Caco-2 (cell line): ENCODE data around the gene FAM107B. TPM values are rescaled to one million over a fixed set of nuclear protein-coding genes. Genes with fewer than 3 reads are reported as not detected.

Source experiments
- BruUV-seq: library from RNA; stranded (reverse); fragments of 400-500 nt; replicated peaks from 2 replicates; lab custom pipeline; 2021; lab: Mats Ljungman, UMichigan
- CTCF ChIA-PET: fragments of 300-600 bp; sonication (Branson Sonifier 250); formaldehyde crosslinking; loops from one replicate; lab custom pipeline; 2022; ENCODE audit warnings: antibody characterized with exemption; lab: Charles Lee
- POLR2A ChIA-PET: fragments of 300-600 bp; sonication (Branson Sonifier 250); formaldehyde crosslinking; loops from one replicate; lab custom pipeline; 2022; ENCODE audit warnings: antibody characterized with exemption; lab: Charles Lee
- DNase-seq, 2 experiments: peaks; one replicate each; pipeline versions ENCODE4 v3.0.0 to v3.0.0-alpha.2; 2020 to 2022
- H3K27me3 ChIP-seq: replicated peaks from 2 replicates; pipeline ENCODE4 v1.6.0; 2011; ENCODE audit warnings: low read length; ENCODE audit not compliant: control insufficient read depth, insufficient read depth
- H3K36me3 ChIP-seq: 2 replicates; pipeline ENCODE4 v1.5.1; 2011; ENCODE audit warnings: low read length; ENCODE audit not compliant: control insufficient read depth, insufficient read depth
- H3K4me1 ChIP-seq: fragments of 250-450 bp; sonication (Bioruptor Pico); 2 replicates; pipeline ENCODE4 v1.5.1; 2020; ENCODE audit warnings: mild to moderate bottlenecking
- H3K4me3 ChIP-seq: 2 replicates; pipeline ENCODE4 v1.5.1; 2011; ENCODE audit warnings: low read depth, mild to moderate bottlenecking, control low read depth, low read length
- H3K9me3 ChIP-seq: fragments of 250-450 bp; sonication (Bioruptor Pico); 2 replicates; pipeline ENCODE4 v1.5.1; 2020; ENCODE audit warnings: mild to moderate bottlenecking, moderate library complexity
- H3K27ac Mint-ChIP-seq: one replicate; pipeline ENCODE4 v1.8.0; 2022; ENCODE audit warnings: mixed read lengths; ENCODE audit not compliant: unreplicated experiment
- H3K27me3 Mint-ChIP-seq: one replicate; pipeline ENCODE4 v1.8.0; 2022; ENCODE audit warnings: mixed read lengths; ENCODE audit not compliant: insufficient read depth, unreplicated experiment
- H3K36me3 Mint-ChIP-seq: one replicate; pipeline ENCODE4 v1.8.0; 2022; ENCODE audit warnings: mild to moderate bottlenecking, mixed read lengths; ENCODE audit not compliant: insufficient read depth, unreplicated experiment
- H3K4me1 Mint-ChIP-seq: one replicate; pipeline ENCODE4 v1.8.0; 2022; ENCODE audit warnings: low read depth, mixed read lengths; ENCODE audit not compliant: unreplicated experiment
- H3K4me3 Mint-ChIP-seq: one replicate; pipeline ENCODE4 v1.8.0; 2022; ENCODE audit warnings: mild to moderate bottlenecking, moderate library complexity, mixed read lengths; ENCODE audit not compliant: unreplicated experiment
- H3K9me3 Mint-ChIP-seq: one replicate; pipeline ENCODE4 v1.8.0; 2022; ENCODE audit warnings: mixed read lengths; ENCODE audit not compliant: unreplicated experiment
- CTCF ChIP-seq, 2 experiments: fragments of 200-600 bp in 1 of 2; IDR thresholded peaks; 1 replicate in 1 of 2; 2 replicates in 1 of 2; pipeline versions ENCODE4 v1.5.1 to v1.8.0; 2011 to 2022; ENCODE audit warnings: antibody characterized with exemption in 1 of 2, control low read depth in 1 of 2, inconsistent platforms in 1 of 2, low read depth in 1 of 2, low read length in 1 of 2, mild to moderate bottlenecking in 1 of 2, moderate library complexity in 1 of 2; ENCODE audit not compliant: insufficient read depth in 1 of 2, severe bottlenecking in 1 of 2, unreplicated experiment in 1 of 2
- intact Hi-C: fragments of 100-400 bp; cut with micrococcal nuclease; formaldehyde crosslinking; loops from one replicate; pipeline ENCODE4 v1.10.0; 2022; ENCODE audit not compliant: unreplicated experiment
- total RNA-seq: library from RNA; stranded (reverse); gene quantifications from 2 replicates; pipeline ENCODE4 v1.2.3, GENCODE V29; 2022

Gene FAM107B
- total RNA-seq, 1 experiment from 2014 or later: 206 TPM

DNA sequence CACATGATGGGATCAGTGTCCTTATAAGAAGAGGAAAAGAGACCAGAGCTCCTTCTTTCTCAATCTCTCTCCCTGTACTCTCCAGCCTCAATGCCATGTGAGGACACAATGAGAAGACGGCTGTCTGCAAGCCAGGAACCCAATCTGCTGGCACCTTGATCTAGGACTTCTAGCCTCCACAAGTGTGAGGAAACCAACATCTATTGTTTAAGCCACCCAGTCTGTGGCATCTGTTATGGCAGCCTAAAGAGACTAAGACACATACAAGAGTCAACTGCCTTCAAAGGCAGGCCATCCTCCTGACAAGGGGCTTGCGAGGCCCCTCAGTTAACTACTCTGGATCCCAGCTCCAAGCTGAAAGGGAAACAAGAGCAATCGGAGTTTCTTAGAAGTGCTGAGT lies 225.7 kb downstream of the FAM107B start:
- intact Hi-C loops: loop anchor here (5.0 kb wide), 1 partner anchor 362 kb away; no protein-coding TSS in a partner anchor
- peaks cover 5% of the 10 kb centered on the region; the same call in 1 of the 2 replicates for H3K36me3 ChIP-seq
- H3K27me3 ChIP-seq: no peaks in the 10 kb centered on the region
- no peak for TF ChIP-seq CTCF (IDR thresholded peaks at IDR 0.05; ENCODE audit: insufficient read depth in 1 of 2, low read depth in 1 of 2, low read length in 1 of 2, severe bottlenecking in 1 of 2, unreplicated experiment in 1 of 2)
- DNase-seq: no peak
- BruUV-seq: no TSS peak
- H3K27ac Mint-ChIP-seq: peak overlapping the region; percentile 93
- peaks cover 80% of the 10 kb centered on the region for H3K4me1 Mint-ChIP-seq
- H3K9me3 Mint-ChIP-seq: no peaks in the 10 kb centered on the region
- H3K36me3 Mint-ChIP-seq: peaks cover 81% of the 10 kb centered on the region
- H3K4me3 ChIP-seq: no peak overlapping the region
- no peaks in the 10 kb centered on the region for H3K9me3 ChIP-seq
- ChIA-PET CTCF (no interaction called here), POLR2A (interaction anchor here (2.8 kb wide), 1 partner anchor 30 kb away, joined by 11 read pairs; no protein-coding TSS in a partner anchor)
- H3K4me3 Mint-ChIP-seq: no peak overlapping the region
- peaks cover 90% of the 10 kb centered on the region for H3K4me1 ChIP-seq
- no peaks in the 10 kb centered on the region for H3K27me3 Mint-ChIP-seq

DNA sequence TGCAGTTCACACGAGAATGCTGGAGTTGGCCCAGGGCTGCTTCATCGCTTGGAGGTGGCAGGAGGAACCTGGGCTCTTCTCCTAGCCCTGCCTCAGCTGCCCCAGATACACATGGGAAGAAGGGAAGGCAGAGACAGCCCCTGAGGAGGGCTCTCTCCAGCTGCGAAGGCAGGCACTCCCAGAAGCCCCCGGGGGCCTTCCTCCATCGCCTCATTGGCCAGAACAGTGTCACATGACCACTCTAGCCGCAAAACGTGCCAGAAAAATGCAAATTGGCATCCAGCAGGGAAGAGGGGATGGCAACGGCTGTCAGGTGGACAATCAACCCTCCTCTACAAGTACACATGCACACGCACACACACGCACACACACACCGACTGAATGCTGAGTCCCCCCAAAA lies 226.2 kb downstream of the FAM107B start:
- no peak for TF ChIP-seq CTCF (IDR thresholded peaks at IDR 0.05; ENCODE audit: insufficient read depth in 1 of 2, low read depth in 1 of 2, low read length in 1 of 2, severe bottlenecking in 1 of 2, unreplicated experiment in 1 of 2)
- intact Hi-C loops: loop anchor here (5.0 kb wide), 1 partner anchor 361 kb away; no protein-coding TSS in a partner anchor
- CTCF ChIA-PET: interaction anchor here (0.6 to 1.5 kb wide), 2 partner anchors 11 to 345 kb away, joined by 4 to 5 read pairs; no protein-coding TSS in a partner anchor
- Histone ChIP-seq H3K36me3 (peaks cover 5% of the 10 kb centered on the region; the same call in 1 of the 2 replicates), H3K4me3 (no peak overlapping the region), H3K4me1 (peaks cover 85% of the 10 kb centered on the region), H3K27me3 (no peaks in the 10 kb centered on the region), H3K9me3 (no peaks in the 10 kb centered on the region)
- no peaks in the 10 kb centered on the region for H3K27me3 Mint-ChIP-seq
- peaks cover 85% of the 10 kb centered on the region for H3K36me3 Mint-ChIP-seq
- BruUV-seq: no TSS peak
- DNase-seq: no peak
- peaks cover 78% of the 10 kb centered on the region for H3K4me1 Mint-ChIP-seq
- H3K27ac Mint-ChIP-seq: peak overlapping the region; percentile 93
- H3K4me3 Mint-ChIP-seq: no peak overlapping the region
- POLR2A ChIA-PET: no interaction called here
- no peaks in the 10 kb centered on the region for H3K9me3 Mint-ChIP-seq

GRCh38 chr10:14547816-14548215 lies 226.9 kb downstream of the FAM107B start:
- no peaks in the 10 kb centered on the region for H3K27me3 ChIP-seq
- peak in 1 of 2 experiments; percentile 46 for DNase-seq
- TF ChIP-seq CTCF (IDR thresholded peaks at IDR 0.05; ENCODE audit: insufficient read depth in 1 of 2, low read depth in 1 of 2, low read length in 1 of 2, severe bottlenecking in 1 of 2, unreplicated experiment in 1 of 2): peak; percentile 40 to 59
- CTCF ChIA-PET: interaction anchor here (0.6 to 1.5 kb wide), 3 partner anchors 10 to 345 kb away, joined by 4 to 5 read pairs (median 4); no protein-coding TSS in a partner anchor
- H3K36me3 ChIP-seq: peaks cover 5% of the 10 kb centered on the region; the same call in 1 of the 2 replicates
- BruUV-seq: no TSS peak
- H3K9me3 ChIP-seq: no peaks in the 10 kb centered on the region
- Mint-ChIP-seq H3K4me1 (peaks cover 72% of the 10 kb centered on the region), H3K36me3 (peaks cover 85% of the 10 kb centered on the region), H3K9me3 (no peaks in the 10 kb centered on the region), H3K27ac (peak overlapping the region; percentile 93), H3K27me3 (no peaks in the 10 kb centered on the region), H3K4me3 (no peak overlapping the region)
- peaks cover 78% of the 10 kb centered on the region for H3K4me1 ChIP-seq
- H3K4me3 ChIP-seq: no peak overlapping the region
- intact Hi-C loops: loop anchor here (5.0 kb wide), 1 partner anchor 361 kb away; no protein-coding TSS in a partner anchor
- POLR2A ChIA-PET: no interaction called here
